WERI-Rb-1 (cell line): ENCODE results near the gene SHE.

ENCODE experiments used
- DNase-seq: peaks from one replicate; pipeline ENCODE4 v3.0.0-alpha.2; 2020
- H3K27ac ChIP-seq: fragments of 250-450 bp; sonication (Bioruptor Pico); 2 replicates; pipeline ENCODE4 v1.5.1; 2020; ENCODE audit warnings: mild to moderate bottlenecking, moderate library complexity
- H3K27me3 ChIP-seq: fragments of 250-450 bp; sonication (Bioruptor Pico); 2 replicates; pipeline ENCODE4 v1.5.1; 2021; ENCODE audit warnings: mild to moderate bottlenecking, low read depth, moderate library complexity; ENCODE audit not compliant: insufficient read depth, severe bottlenecking
- H3K36me3 ChIP-seq: fragments of 250-450 bp; sonication (Bioruptor Pico); 2 replicates; pipeline ENCODE4 v1.5.1; 2020; ENCODE audit warnings: mild to moderate bottlenecking, moderate library complexity
- H3K4me3 ChIP-seq: 2 replicates; pipeline ENCODE4 v1.5.1; 2011; ENCODE audit warnings: low read depth, mild to moderate bottlenecking, control low read depth, low read length
- H3K9me3 ChIP-seq: fragments of 250-450 bp; sonication (Bioruptor Pico); 2 replicates; pipeline ENCODE4 v1.5.1; 2021; ENCODE audit warnings: mild to moderate bottlenecking, moderate library complexity; ENCODE audit not compliant: severe bottlenecking
- CTCF ChIP-seq: IDR thresholded peaks from 2 replicates; pipeline ENCODE4 v1.5.1; 2011; ENCODE audit warnings: low read depth, mild to moderate bottlenecking, control low read depth, inconsistent platforms, low read length

SHE gene

GRCh38 chr1:154460695-154461260, 41.4 kb downstream of the SHE start:
- H3K36me3 ChIP-seq: no peaks in the 10 kb centered on the region

GRCh38 chr1:154459080-154459479, 43.1 kb downstream of the SHE start:
- no peaks in the 10 kb centered on the region for H3K36me3 ChIP-seq
- H3K27ac ChIP-seq: no peak overlapping the region
- no peak for DNase-seq
- peaks cover 99% of the 10 kb centered on the region for H3K27me3 ChIP-seq
- H3K4me3 ChIP-seq: no peak overlapping the region
- H3K9me3 ChIP-seq: peaks cover 36% of the 10 kb centered on the region
- no peak for TF ChIP-seq CTCF

More at GRCh38 chr1:154460695-154461260, 41.4 kb downstream of the SHE start:
- no peak for TF ChIP-seq CTCF
- Histone ChIP-seq H3K27ac (no peak overlapping the region), H3K4me3 (no peak overlapping the region), H3K27me3 (peaks cover 99% of the 10 kb centered on the region), H3K9me3 (peaks cover 34% of the 10 kb centered on the region)
- DNase-seq: no peak

- H3K27ac ChIP-seq: no peak overlapping the region
- no peak overlapping the region for H3K4me3 ChIP-seq
Observed at GRCh38 chr1:154456631-154457030, 45.6 kb downstream of the SHE start.

GRCh38 chr1:154454386-154455120, 47.7 kb downstream of the SHE start:
- peaks cover 28% of the 10 kb centered on the region for H3K9me3 ChIP-seq
- H3K36me3 ChIP-seq: no peaks in the 10 kb centered on the region
- no peak for DNase-seq
- peaks cover 99% of the 10 kb centered on the region for H3K27me3 ChIP-seq
- H3K4me3 ChIP-seq: no peak overlapping the region
- TF ChIP-seq CTCF: no peak
- H3K27ac ChIP-seq: no peak overlapping the region

More at GRCh38 chr1:154456631-154457030, 45.6 kb downstream of the SHE start:
- Histone ChIP-seq H3K36me3 (no peaks in the 10 kb centered on the region), H3K9me3 (peaks cover 25% of the 10 kb centered on the region), H3K27me3 (peaks cover 99% of the 10 kb centered on the region)
- no peak for DNase-seq
- TF ChIP-seq CTCF: no peak

- no peak for TF ChIP-seq CTCF
- Histone ChIP-seq H3K4me3 (no peak overlapping the region), H3K36me3 (no peaks in the 10 kb centered on the region), H3K9me3 (peaks cover 28% of the 10 kb centered on the region), H3K27ac (no peak overlapping the region), H3K27me3 (peaks cover 98% of the 10 kb centered on the region)
- DNase-seq: no peak
Observed at GRCh38 chr1:154453574-154454352, 48.4 kb downstream of the SHE start.
